ENCODE results near the gene HMGB4.

HMGB4 gene

DNA sequence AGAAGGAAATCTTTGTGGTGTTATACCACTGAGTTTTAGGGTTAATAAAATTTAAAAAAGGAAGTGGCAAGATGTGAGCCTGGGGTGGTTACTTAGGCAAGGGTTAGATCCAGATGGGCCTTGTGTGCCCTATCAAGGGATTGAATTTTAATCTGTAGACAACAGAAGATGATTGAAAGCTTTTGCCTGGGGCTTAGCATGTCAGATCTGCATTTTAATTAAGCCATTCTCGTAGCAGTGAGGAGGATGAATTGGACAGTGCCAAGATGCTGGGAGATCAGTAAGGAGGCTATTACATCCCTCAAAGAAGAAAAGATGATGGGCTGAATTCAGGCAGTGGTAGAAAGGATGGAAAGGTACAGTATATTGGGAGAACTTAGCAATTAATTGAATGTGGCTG lies 42.3 kb downstream of the HMGB4 start:
- no peak overlapping the region for H3K4me3 ChIP-seq (IDR thresholded peaks at IDR 0.05; ENCODE audit: insufficient read depth, low read depth, low read length)
- H3K4me2 ChIP-seq = no peak overlapping the region
- H3K9ac ChIP-seq = no peak overlapping the region
- H3K79me2 ChIP-seq (ENCODE audit: insufficient read depth, low read depth) = no peaks in the 10 kb centered on the region
- H3K27me3 ChIP-seq (ENCODE audit: insufficient read depth, low read depth) = no peaks in the 10 kb centered on the region
- no peaks in the 10 kb centered on the region for H3K36me3 ChIP-seq (ENCODE audit: insufficient read depth)
- TF ChIP-seq, protein P1, sequence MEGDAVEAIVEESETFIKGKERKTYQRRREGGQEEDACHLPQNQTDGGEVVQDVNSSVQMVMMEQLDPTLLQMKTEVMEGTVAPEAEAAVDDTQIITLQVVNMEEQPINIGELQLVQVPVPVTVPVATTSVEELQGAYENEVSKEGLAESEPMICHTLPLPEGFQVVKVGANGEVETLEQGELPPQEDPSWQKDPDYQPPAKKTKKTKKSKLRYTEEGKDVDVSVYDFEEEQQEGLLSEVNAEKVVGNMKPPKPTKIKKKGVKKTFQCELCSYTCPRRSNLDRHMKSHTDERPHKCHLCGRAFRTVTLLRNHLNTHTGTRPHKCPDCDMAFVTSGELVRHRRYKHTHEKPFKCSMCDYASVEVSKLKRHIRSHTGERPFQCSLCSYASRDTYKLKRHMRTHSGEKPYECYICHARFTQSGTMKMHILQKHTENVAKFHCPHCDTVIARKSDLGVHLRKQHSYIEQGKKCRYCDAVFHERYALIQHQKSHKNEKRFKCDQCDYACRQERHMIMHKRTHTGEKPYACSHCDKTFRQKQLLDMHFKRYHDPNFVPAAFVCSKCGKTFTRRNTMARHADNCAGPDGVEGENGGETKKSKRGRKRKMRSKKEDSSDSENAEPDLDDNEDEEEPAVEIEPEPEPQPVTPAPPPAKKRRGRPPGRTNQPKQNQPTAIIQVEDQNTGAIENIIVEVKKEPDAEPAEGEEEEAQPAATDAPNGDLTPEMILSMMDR (conservative IDR thresholded peaks at IDR 0.05; ENCODE audit: low read depth, low read length) = no peak
- H2AFZ ChIP-seq (ENCODE audit: low read depth) = no peak overlapping the region
- no peaks in the 10 kb centered on the region for H3K4me1 ChIP-seq (ENCODE audit: low read depth, poor library complexity, severe bottlenecking)
- H3K27ac ChIP-seq = no peak overlapping the region
- no peaks in the 10 kb centered on the region for H4K20me1 ChIP-seq (ENCODE audit: insufficient read depth)

DNA sequence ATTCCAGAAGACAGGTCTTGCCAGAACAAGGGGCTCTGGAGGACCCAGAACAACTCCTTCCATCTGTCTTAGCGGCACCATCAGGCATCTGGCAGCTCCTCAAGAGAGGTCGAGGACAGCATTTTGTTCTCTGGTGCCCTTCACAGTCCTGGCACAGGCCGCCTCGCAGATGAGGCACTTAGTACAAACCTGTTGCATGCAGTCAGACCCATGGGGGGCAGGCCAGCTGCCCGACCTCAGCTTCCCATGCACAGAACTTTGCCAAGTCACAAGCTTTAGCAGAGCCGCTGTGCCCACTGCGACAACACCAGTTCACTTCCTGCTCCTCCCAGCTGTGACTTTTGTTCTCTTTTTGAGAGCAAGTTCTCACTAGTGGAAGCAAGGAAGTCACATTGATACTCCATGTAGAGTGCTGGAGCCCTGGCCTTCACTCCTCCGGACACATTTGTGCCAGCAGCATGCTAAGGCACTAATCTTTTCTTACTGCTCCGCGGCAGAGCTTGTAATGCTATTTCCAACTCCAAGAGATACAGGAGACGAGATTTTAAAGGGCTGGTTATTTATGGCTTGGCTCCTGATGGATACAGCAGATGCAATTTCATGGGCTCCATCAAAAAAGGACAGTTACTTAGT lies 44.6 kb downstream of the HMGB4 start:
- Histone ChIP-seq H3K27me3 (ENCODE audit: insufficient read depth, low read depth) (no peaks in the 10 kb centered on the region), H2AFZ (ENCODE audit: low read depth) (no peak overlapping the region), H3K4me3 (IDR thresholded peaks at IDR 0.05; ENCODE audit: insufficient read depth, low read depth, low read length) (no peak overlapping the region), H3K4me1 (ENCODE audit: low read depth, poor library complexity, severe bottlenecking) (no peaks in the 10 kb centered on the region), H4K20me1 (ENCODE audit: insufficient read depth) (no peaks in the 10 kb centered on the region), H3K79me2 (ENCODE audit: insufficient read depth, low read depth) (no peaks in the 10 kb centered on the region), H3K4me2 (no peak overlapping the region), H3K9ac (no peak overlapping the region), H3K36me3 (ENCODE audit: insufficient read depth) (no peaks in the 10 kb centered on the region), H3K27ac (no peak overlapping the region)
- TF ChIP-seq, protein P1 (conservative IDR thresholded peaks at IDR 0.05; ENCODE audit: low read depth, low read length) = no peak
